ENCODE measurements around the gene GRB10. TPM values are rescaled to one million over a fixed set of nuclear protein-coding genes. Genes with fewer than 3 reads are reported as not detected.

The GRB10 gene
- total RNA-seq, 1 donor from 2014 or later: 48.6 TPM

GRCh38 chr7:50710441-50711154, 72.1 kb downstream of the GRB10 start:
- Histone ChIP-seq H3K36me3 (no peaks in the 10 kb centered on the region), H3K27ac (no peak overlapping the region)
- intact Hi-C loops (cut with DNase I): no loop called here

GRCh38 chr7:50709151-50709550, 73.5 kb downstream of the GRB10 start:
- intact Hi-C loops (cut with DNase I): no loop called here
- H3K9me3 ChIP-seq: no peaks in the 10 kb centered on the region
- H3K27me3 ChIP-seq: no peaks in the 10 kb centered on the region
- TF ChIP-seq POLR2AphosphoS5 (IDR thresholded peaks at IDR 0.05; ENCODE audit: insufficient read depth in 1 of 2, low read depth in 1 of 2) (no peak), POLR2A (IDR thresholded peaks at IDR 0.05) (no peak), CTCF (IDR thresholded peaks at IDR 0.05) (no peak)
- H3K4me3 ChIP-seq: no peak overlapping the region
- DNase-seq (ENCODE audit: extremely low spot score in 2 of 2): no peak
- H3K36me3 ChIP-seq: no peaks in the 10 kb centered on the region
- H3K27ac ChIP-seq: peak overlapping the region; percentile 53
- peaks cover 43% of the 10 kb centered on the region for H3K4me1 ChIP-seq

More at GRCh38 chr7:50710441-50711154, 72.1 kb downstream of the GRB10 start:
- Histone ChIP-seq H3K4me1 (peaks cover 43% of the 10 kb centered on the region), H3K9me3 (no peaks in the 10 kb centered on the region), H3K27me3 (no peaks in the 10 kb centered on the region), H3K4me3 (no peak overlapping the region)
- TF ChIP-seq POLR2A (IDR thresholded peaks at IDR 0.05): no peak
- no peak for TF ChIP-seq CTCF (IDR thresholded peaks at IDR 0.05)
- no peak for TF ChIP-seq POLR2AphosphoS5 (IDR thresholded peaks at IDR 0.05; ENCODE audit: insufficient read depth in 1 of 2, low read depth in 1 of 2)
- no peak for DNase-seq (ENCODE audit: extremely low spot score in 2 of 2)

- Histone ChIP-seq H3K4me1 (peaks cover 43% of the 10 kb centered on the region), H3K27me3 (no peaks in the 10 kb centered on the region), H3K9me3 (no peaks in the 10 kb centered on the region), H3K36me3 (no peaks in the 10 kb centered on the region), H3K27ac (peak overlapping the region; percentile 40), H3K4me3 (no peak overlapping the region)
- DNase-seq (ENCODE audit: extremely low spot score in 2 of 2): no peak
- intact Hi-C loops (cut with DNase I): no loop called here
- TF ChIP-seq POLR2A (IDR thresholded peaks at IDR 0.05): no peak
- no peak for TF ChIP-seq CTCF (IDR thresholded peaks at IDR 0.05)
- no peak for TF ChIP-seq POLR2AphosphoS5 (IDR thresholded peaks at IDR 0.05; ENCODE audit: insufficient read depth in 1 of 2, low read depth in 1 of 2)
Measured at GRCh38 chr7:50707236-50708006, 75.3 kb downstream of the GRB10 start.

GRCh38 chr7:50706469-50706937, 76.2 kb downstream of the GRB10 start:
- Histone ChIP-seq H3K4me3 (no peak overlapping the region), H3K9me3 (no peaks in the 10 kb centered on the region), H3K36me3 (no peaks in the 10 kb centered on the region), H3K4me1 (peaks cover 42% of the 10 kb centered on the region), H3K27ac (no peak overlapping the region), H3K27me3 (no peaks in the 10 kb centered on the region)
- intact Hi-C loops (cut with DNase I): no loop called here
- DNase-seq (ENCODE audit: extremely low spot score in 2 of 2): no peak
- TF ChIP-seq POLR2AphosphoS5 (IDR thresholded peaks at IDR 0.05; ENCODE audit: insufficient read depth in 1 of 2, low read depth in 1 of 2): no peak
- TF ChIP-seq CTCF (IDR thresholded peaks at IDR 0.05): no peak
- TF ChIP-seq POLR2A (IDR thresholded peaks at IDR 0.05): no peak
